Effector CD8-positive, alpha-beta T cell (primary cell): ENCODE measurements around the gene AFAP1L2.

Source experiments
- DNase-seq: peaks from one replicate; lab custom pipeline; 2025; lab: John Stamatoyannopoulos, UW
- total RNA-seq, 4 experiments: gene quantifications; one replicate each; lab custom pipeline; 2026; lab: John Stamatoyannopoulos, UW

AFAP1L2 gene
- 2.6 to 6.9 (median 4.2) reads per million in 4 experiments for total RNA-seq

- DNase-seq: no peak
These were observed at the start of gene AFAP1L2 for GRCh38 chr10:114404171-114405010. Gene AFAP1L2 (minus strand): TSS chr10:114404502. CDS start chr10:114404455, 47 bp downstream.

- DNase-seq: no peak
These were observed 49.3 kb upstream of the AFAP1L2 start for GRCh38 chr10:114453576-114453975.

- DNase-seq: no peak
These were observed 44.6 kb upstream of the AFAP1L2 start for GRCh38 chr10:114448897-114449296.

- DNase-seq: no peak
These were observed 41.0 kb upstream of the AFAP1L2 start for GRCh38 chr10:114445332-114445731.

- no peak for DNase-seq
These were observed 40.5 kb upstream of the AFAP1L2 start for GRCh38 chr10:114444819-114445218.

- DNase-seq: no peak
These were observed 37.9 kb upstream of the AFAP1L2 start for GRCh38 chr10:114442091-114442630.

GRCh38 chr10:114441107-114441506, 36.8 kb upstream of the AFAP1L2 start:
- no peak for DNase-seq

GRCh38 chr10:114437473-114438292, 33.4 kb upstream of the AFAP1L2 start:
- DNase-seq: no peak

- no peak for DNase-seq
These were observed 32.6 kb upstream of the AFAP1L2 start for GRCh38 chr10:114436941-114437340.

- DNase-seq: no peak
These were observed 28.3 kb upstream of the AFAP1L2 start for GRCh38 chr10:114432566-114433093.

GRCh38 chr10:114431414-114432135, 27.3 kb upstream of the AFAP1L2 start:
- DNase-seq: no peak

- DNase-seq: no peak
These were observed 26.5 kb upstream of the AFAP1L2 start for GRCh38 chr10:114430688-114431413.

GRCh38 chr10:114429581-114430335, 25.5 kb upstream of the AFAP1L2 start:
- DNase-seq: no peak

- DNase-seq: no peak
These were observed 23.0 kb upstream of the AFAP1L2 start for GRCh38 chr10:114427124-114427852.

- DNase-seq: no peak
These were observed 22.2 kb upstream of the AFAP1L2 start for GRCh38 chr10:114426476-114426875.

GRCh38 chr10:114420811-114421485, 16.6 kb upstream of the AFAP1L2 start:
- no peak for DNase-seq

GRCh38 chr10:114418109-114418508, 13.8 kb upstream of the AFAP1L2 start:
- no peak for DNase-seq

- DNase-seq: no peak
These were observed 8.8 kb upstream of the AFAP1L2 start for GRCh38 chr10:114412907-114413797.
